Measurements from ENCODE around the gene HDGFL3. TPM values are rescaled to one million over a fixed set of nuclear protein-coding genes. Genes with fewer than 3 reads are reported as not detected.
"Not testable (repeated sequence)": the region's sequence is repeated elsewhere in the genome, so short reads cannot be mapped to it uniquely, and the experiment has no call there.

The HDGFL3 gene
- total and polyA plus RNA-seq, 2 donors, result 34.1 to 42.9 TPM

- no peaks in the 10 kb centered on the region for H3K4me1 ChIP-seq (ENCODE audit: insufficient read depth)
- DNase-seq (ENCODE audit: extremely low spot score), result no peak
- no peak overlapping the region for H3K4me3 ChIP-seq (ENCODE audit: low read depth, low read length)
- no peaks in the 10 kb centered on the region for H3K36me3 ChIP-seq (ENCODE audit: insufficient read depth)
- WGBS, result 81% methylated on average over 5 of the region's 5 CpGs
- no peak overlapping the region for H3K27ac ChIP-seq (ENCODE audit: low read depth)
Measured at GRCh38 chr15:83094583-83094982, 113.0 kb downstream of the HDGFL3 start.

- DNase-seq (ENCODE audit: extremely low spot score), result no peak
- no peaks in the 10 kb centered on the region for H3K36me3 ChIP-seq (ENCODE audit: insufficient read depth)
- H3K4me1 ChIP-seq (ENCODE audit: insufficient read depth), result no peaks in the 10 kb centered on the region
- no peak overlapping the region for H3K4me3 ChIP-seq (ENCODE audit: low read depth, low read length)
- no peak overlapping the region for H3K27ac ChIP-seq (ENCODE audit: low read depth)
- WGBS, result 53% methylated on average over 4 of the region's 4 CpGs
Measured at GRCh38 chr15:83092309-83092976, 115.2 kb downstream of the HDGFL3 start.

- H3K4me3 ChIP-seq (ENCODE audit: low read depth, low read length); DNase-seq (ENCODE audit: extremely low spot score); H3K27ac ChIP-seq (ENCODE audit: low read depth); H3K36me3 ChIP-seq (ENCODE audit: insufficient read depth); H3K4me1 ChIP-seq (ENCODE audit: insufficient read depth): not testable (repeated sequence)
- 93% methylated on average over 3 of the region's 3 CpGs for WGBS
Measured at GRCh38 chr15:83091965-83092308, 115.7 kb downstream of the HDGFL3 start.

GRCh38 chr15:83090465-83090864 lies 117.2 kb downstream of the HDGFL3 start:
- H3K4me1 ChIP-seq (ENCODE audit: insufficient read depth), result no peaks in the 10 kb centered on the region

GRCh38 chr15:83088876-83089275 lies 118.7 kb downstream of the HDGFL3 start:
- no peaks in the 10 kb centered on the region for H3K36me3 ChIP-seq (ENCODE audit: insufficient read depth)
- H3K4me3 ChIP-seq (ENCODE audit: low read depth, low read length), result no peak overlapping the region
- H3K27ac ChIP-seq (ENCODE audit: low read depth), result no peak overlapping the region
- DNase-seq (ENCODE audit: extremely low spot score), result no peak
- no peaks in the 10 kb centered on the region for H3K4me1 ChIP-seq (ENCODE audit: insufficient read depth)
- 77% methylated on average over 2 of the region's 2 CpGs for WGBS

More at GRCh38 chr15:83090465-83090864, 117.2 kb downstream of the HDGFL3 start:
- no peak for DNase-seq (ENCODE audit: extremely low spot score)
- WGBS, result 25% methylated on average over 4 of the region's 4 CpGs
- Histone ChIP-seq H3K27ac (ENCODE audit: low read depth) (no peak overlapping the region), H3K36me3 (ENCODE audit: insufficient read depth) (no peaks in the 10 kb centered on the region), H3K4me3 (ENCODE audit: low read depth, low read length) (no peak overlapping the region)

- H3K27ac ChIP-seq (ENCODE audit: low read depth), result no peak overlapping the region
- 69% methylated on average over 2 of the region's 2 CpGs for WGBS
- DNase-seq (ENCODE audit: extremely low spot score), result no peak
- H3K4me3 ChIP-seq (ENCODE audit: low read depth, low read length), result no peak overlapping the region
- H3K36me3 ChIP-seq (ENCODE audit: insufficient read depth), result no peaks in the 10 kb centered on the region
- H3K4me1 ChIP-seq (ENCODE audit: insufficient read depth), result no peaks in the 10 kb centered on the region
Measured at GRCh38 chr15:83087576-83087975, 120.0 kb downstream of the HDGFL3 start.

- 88% methylated on average over 8 of the region's 8 CpGs for WGBS
Measured at GRCh38 chr15:83085864-83086552, 121.6 kb downstream of the HDGFL3 start.

GRCh38 chr15:83085461-83085860 lies 122.2 kb downstream of the HDGFL3 start:
- WGBS, result 84% methylated on average over 3 of the region's 3 CpGs
- not testable (repeated sequence) for H3K4me3 ChIP-seq (ENCODE audit: low read depth, low read length); H3K36me3 ChIP-seq (ENCODE audit: insufficient read depth); H3K27ac ChIP-seq (ENCODE audit: low read depth); DNase-seq (ENCODE audit: extremely low spot score); H3K4me1 ChIP-seq (ENCODE audit: insufficient read depth)

More at GRCh38 chr15:83085864-83086552, 121.6 kb downstream of the HDGFL3 start:
- not testable (repeated sequence) for H3K4me1 ChIP-seq (ENCODE audit: insufficient read depth); DNase-seq (ENCODE audit: extremely low spot score); H3K36me3 ChIP-seq (ENCODE audit: insufficient read depth); H3K4me3 ChIP-seq (ENCODE audit: low read depth, low read length); H3K27ac ChIP-seq (ENCODE audit: low read depth)

- Histone ChIP-seq H3K27ac (ENCODE audit: low read depth) (no peak overlapping the region), H3K4me3 (ENCODE audit: low read depth, low read length) (no peak overlapping the region), H3K4me1 (ENCODE audit: insufficient read depth) (no peaks in the 10 kb centered on the region), H3K36me3 (ENCODE audit: insufficient read depth) (no peaks in the 10 kb centered on the region)
- 67% methylated on average over 5 of the region's 5 CpGs for WGBS
- DNase-seq (ENCODE audit: extremely low spot score), result no peak
Measured at GRCh38 chr15:83082730-83083386, 124.8 kb downstream of the HDGFL3 start.

GRCh38 chr15:83081256-83082014 lies 126.2 kb downstream of the HDGFL3 start:
- DNase-seq (ENCODE audit: extremely low spot score), result no peak
- H3K36me3 ChIP-seq (ENCODE audit: insufficient read depth), result no peaks in the 10 kb centered on the region
- H3K27ac ChIP-seq (ENCODE audit: low read depth), result no peak overlapping the region
- 80% methylated on average over 5 of the region's 5 CpGs for WGBS
- no peak overlapping the region for H3K4me3 ChIP-seq (ENCODE audit: low read depth, low read length)
- H3K4me1 ChIP-seq (ENCODE audit: insufficient read depth), result no peaks in the 10 kb centered on the region

GRCh38 chr15:83078712-83079111 lies 128.9 kb downstream of the HDGFL3 start:
- DNase-seq (ENCODE audit: extremely low spot score), result no peak
- no peak overlapping the region for H3K27ac ChIP-seq (ENCODE audit: low read depth)
- WGBS, result 55% methylated on average over 7 of the region's 7 CpGs
- no peaks in the 10 kb centered on the region for H3K4me1 ChIP-seq (ENCODE audit: insufficient read depth)
- no peaks in the 10 kb centered on the region for H3K36me3 ChIP-seq (ENCODE audit: insufficient read depth)
- no peak overlapping the region for H3K4me3 ChIP-seq (ENCODE audit: low read depth, low read length)

All from urinary bladder (tissue), 4 donors.